HG03354 (cell line): ENCODE data around the gene SPC24.
"Not testable (repeated sequence)": the region's sequence is repeated elsewhere in the genome, so short reads cannot be mapped to it uniquely, and the experiment has no call there.

Experiments
- ATAC-seq: cut with Tn5 transposase; IDR thresholded peaks from one replicate; pipeline ENCODE4 v1.9.1; 2021; ENCODE audit warnings: mild to moderate bottlenecking; ENCODE audit not compliant: unreplicated experiment, poor library complexity, severe bottlenecking

Gene SPC24

GRCh38 chr19:11192957-11193939 is 37.7 kb upstream of the SPC24 start:
- ATAC-seq, result no peak

- ATAC-seq, result no peak
These were observed 36.4 kb upstream of the SPC24 start for GRCh38 chr19:11191934-11192333.

GRCh38 chr19:11191273-11191755 is 35.7 kb upstream of the SPC24 start:
- ATAC-seq, result no peak

- no peak for ATAC-seq
These were observed 34.9 kb upstream of the SPC24 start for GRCh38 chr19:11190501-11190900.

- ATAC-seq, result no peak
These were observed 31.9 kb upstream of the SPC24 start for GRCh38 chr19:11187441-11187840.

- no peak for ATAC-seq
These were observed 27.4 kb upstream of the SPC24 start for GRCh38 chr19:11182994-11183393.

- ATAC-seq, result no peak
These were observed 25.9 kb upstream of the SPC24 start for GRCh38 chr19:11181488-11181887.

GRCh38 chr19:11180975-11181374 is 25.4 kb upstream of the SPC24 start:
- ATAC-seq, result not testable (repeated sequence)

- ATAC-seq, result no peak
These were observed 24.8 kb upstream of the SPC24 start for GRCh38 chr19:11180346-11180745.

GRCh38 chr19:11179716-11180297 is 24.2 kb upstream of the SPC24 start:
- ATAC-seq, result no peak

- not testable (repeated sequence) for ATAC-seq
These were observed 23.5 kb upstream of the SPC24 start for GRCh38 chr19:11179145-11179465.

- ATAC-seq, result no peak
These were observed 22.0 kb upstream of the SPC24 start for GRCh38 chr19:11177592-11177991.

- ATAC-seq, result no peak
These were observed 21.0 kb upstream of the SPC24 start for GRCh38 chr19:11176466-11177193.

GRCh38 chr19:11175920-11176319 is 20.3 kb upstream of the SPC24 start:
- ATAC-seq, result no peak

GRCh38 chr19:11174336-11174735 is 18.8 kb upstream of the SPC24 start:
- no peak for ATAC-seq

GRCh38 chr19:11173516-11174155 is 18.1 kb upstream of the SPC24 start:
- no peak for ATAC-seq

- ATAC-seq, result no peak
These were observed 17.0 kb upstream of the SPC24 start for GRCh38 chr19:11172576-11172975.

GRCh38 chr19:11171144-11171543 is 15.6 kb upstream of the SPC24 start:
- no peak for ATAC-seq

GRCh38 chr19:11169896-11170678 is 14.5 kb upstream of the SPC24 start:
- ATAC-seq, result no peak
